Stimulated activated CD4-positive, alpha-beta T cell treated with anti-CD3 and anti-CD28 coated beads, TNF-alpha, amount 100 ng/mL, for 1 hour (primary cell): ENCODE measurements around the gene OR2T35.
"Not testable (repeated sequence)": the region's sequence is repeated elsewhere in the genome, so short reads cannot be mapped to it uniquely, and the experiment has no call there.

ENCODE experiments used
- DNase-seq, 3 donors: peaks; one replicate each; pipeline ENCODE4 v3.0.0-alpha.2; 2020; ENCODE audit warnings: low read depth in 3 of 3, low spot score in 1 of 3

The OR2T35 gene, protein sequence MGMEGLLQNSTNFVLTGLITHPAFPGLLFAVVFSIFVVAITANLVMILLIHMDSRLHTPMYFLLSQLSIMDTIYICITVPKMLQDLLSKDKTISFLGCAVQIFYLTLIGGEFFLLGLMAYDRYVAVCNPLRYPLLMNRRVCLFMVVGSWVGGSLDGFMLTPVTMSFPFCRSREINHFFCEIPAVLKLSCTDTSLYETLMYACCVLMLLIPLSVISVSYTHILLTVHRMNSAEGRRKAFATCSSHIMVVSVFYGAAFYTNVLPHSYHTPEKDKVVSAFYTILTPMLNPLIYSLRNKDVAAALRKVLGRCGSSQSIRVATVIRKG

GRCh38 chr1:248645178-248645577, at the start of gene OR2T35:
OR2T35 (minus strand) TSS chr1:248645278; CDS start chr1:248639258, 6,020 bp downstream.
- not testable (repeated sequence) for DNase-seq

DNA sequence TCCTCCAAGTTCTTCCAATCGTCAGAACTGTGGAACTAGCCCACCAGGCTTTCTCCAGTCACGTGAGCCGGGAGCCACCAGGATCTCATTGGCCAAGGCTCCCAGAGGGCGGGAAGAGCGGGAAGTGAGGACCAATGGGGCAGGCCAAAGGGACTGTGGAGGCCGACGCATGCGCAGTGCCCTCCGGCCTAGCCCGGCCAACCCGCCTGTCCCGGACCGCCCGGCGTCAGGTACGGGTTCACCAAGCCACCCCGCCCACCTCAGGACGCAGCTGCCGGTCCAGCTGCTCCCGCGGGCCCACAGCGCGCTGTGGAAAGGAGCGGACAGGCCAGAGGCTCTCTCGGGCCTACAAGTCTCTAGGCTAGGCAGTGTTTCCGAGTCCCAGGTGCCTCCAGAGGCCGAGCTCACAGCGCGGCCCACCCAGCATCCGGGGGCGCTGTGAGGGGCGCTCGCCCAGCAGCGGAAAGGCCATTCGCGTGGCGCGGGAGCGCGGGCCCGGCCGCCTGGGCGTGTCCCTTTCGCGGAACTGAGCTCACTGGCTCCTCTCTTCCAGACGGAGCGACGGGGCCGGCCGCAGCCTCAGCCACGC, 46.6 kb upstream of the OR2T35 start:
- DNase-seq = no peak

- no peak for DNase-seq
Measured at GRCh38 chr1:248688527-248689298, 43.6 kb upstream of the OR2T35 start.

- DNase-seq = no peak
Measured at GRCh38 chr1:248686815-248687214, 41.7 kb upstream of the OR2T35 start.

DNA sequence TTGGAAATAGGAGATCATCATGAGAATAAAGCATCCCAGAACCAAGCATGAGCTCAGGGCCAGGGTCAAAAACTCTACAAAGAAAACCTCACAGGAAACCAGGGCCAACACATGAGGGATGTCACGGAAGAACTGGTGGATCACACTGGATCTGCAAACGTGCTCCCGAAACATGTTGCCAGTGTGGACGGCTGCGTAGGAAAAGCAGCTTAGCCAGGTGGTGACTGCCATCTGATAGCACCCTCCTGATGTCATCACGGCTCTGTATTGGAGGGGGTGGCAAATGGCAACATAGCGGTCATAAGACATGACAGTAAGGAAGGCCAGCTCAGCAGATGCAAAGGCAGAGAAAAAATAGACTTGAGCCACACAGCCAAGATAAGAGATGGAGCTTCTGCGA, 36.6 kb upstream of the OR2T35 start:
- DNase-seq = no peak

GRCh38 chr1:248670003-248670402, 24.9 kb upstream of the OR2T35 start:
- DNase-seq = no peak

GRCh38 chr1:248663453-248664328, 18.6 kb upstream of the OR2T35 start:
- DNase-seq = not testable (repeated sequence)

GRCh38 chr1:248656797-248657196, 11.7 kb upstream of the OR2T35 start:
- not testable (repeated sequence) for DNase-seq

GRCh38 chr1:248655354-248655753, 10.3 kb upstream of the OR2T35 start, which contains the start of gene OR2T27:
OR2T27 (minus strand) TSS chr1:248655528; CDS start chr1:248650884, 4,644 bp downstream.
- DNase-seq = not testable (repeated sequence)

DNA sequence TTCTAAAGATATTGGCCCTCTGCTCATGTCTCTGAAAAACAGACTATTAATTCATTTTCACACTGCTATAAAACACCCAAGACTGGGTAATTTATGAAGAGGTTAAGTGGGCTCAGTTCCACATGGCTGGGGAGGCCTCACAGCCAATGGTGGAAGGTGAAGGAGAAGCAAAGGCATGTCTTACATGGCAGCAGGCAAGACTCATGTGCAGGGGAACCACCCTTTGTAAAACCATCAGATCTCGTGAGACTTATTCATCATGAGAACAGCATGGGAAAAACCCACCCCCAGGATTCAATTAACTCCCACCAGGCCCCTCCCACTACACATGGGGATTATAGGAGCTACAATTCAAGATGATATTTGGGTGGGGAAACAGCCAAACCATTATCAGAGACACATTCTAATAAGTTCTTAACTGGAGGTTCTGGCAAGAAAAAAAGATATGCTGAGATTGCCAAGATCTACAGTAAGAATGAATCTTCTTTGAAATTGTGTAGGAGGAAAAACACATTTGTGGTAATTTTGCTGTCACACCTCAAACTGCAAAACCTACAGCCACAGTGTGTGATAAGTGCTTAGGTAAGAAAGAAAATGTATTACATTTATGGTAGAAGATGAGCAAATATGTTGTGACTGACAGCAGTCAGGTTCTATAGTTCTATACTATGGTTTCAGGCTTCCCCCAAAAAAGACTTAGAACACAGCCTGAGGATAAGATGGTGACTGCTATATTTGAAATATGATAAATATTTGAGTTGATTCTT, 3.9 kb upstream of the OR2T35 start:
- not testable (repeated sequence) for DNase-seq

DNA sequence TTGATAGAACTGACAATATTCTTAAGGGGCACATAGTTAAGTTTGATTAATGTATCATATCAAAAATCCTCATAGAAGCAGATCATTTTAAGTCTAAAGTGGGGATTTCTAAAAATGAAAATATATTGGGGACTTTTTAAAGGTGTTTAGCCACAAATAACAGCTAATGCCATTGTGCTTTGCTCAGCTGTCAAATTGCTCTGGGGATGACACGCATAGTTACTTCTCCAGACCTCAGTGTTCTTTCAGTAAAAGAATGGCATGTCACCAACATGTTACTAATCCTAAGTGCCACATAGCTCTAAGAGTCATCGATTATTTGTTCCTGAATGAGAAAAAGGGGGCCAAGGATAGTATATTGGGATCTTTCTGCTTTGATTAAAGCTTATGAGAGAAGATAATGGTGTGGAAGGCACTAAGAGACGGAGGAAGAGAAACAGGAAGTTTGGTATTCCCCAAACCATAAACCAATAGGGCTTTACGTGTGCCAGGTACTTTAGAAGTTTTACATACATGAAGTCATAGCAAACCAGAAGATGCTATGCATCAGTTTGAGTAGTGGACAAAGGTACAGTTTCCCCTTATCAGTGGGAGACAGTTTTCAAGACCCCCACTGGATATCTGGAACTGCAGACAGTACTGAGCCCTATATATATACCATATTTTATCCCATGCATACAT, 2.0 kb downstream of the OR2T35 start:
- DNase-seq = not testable (repeated sequence)

DNA sequence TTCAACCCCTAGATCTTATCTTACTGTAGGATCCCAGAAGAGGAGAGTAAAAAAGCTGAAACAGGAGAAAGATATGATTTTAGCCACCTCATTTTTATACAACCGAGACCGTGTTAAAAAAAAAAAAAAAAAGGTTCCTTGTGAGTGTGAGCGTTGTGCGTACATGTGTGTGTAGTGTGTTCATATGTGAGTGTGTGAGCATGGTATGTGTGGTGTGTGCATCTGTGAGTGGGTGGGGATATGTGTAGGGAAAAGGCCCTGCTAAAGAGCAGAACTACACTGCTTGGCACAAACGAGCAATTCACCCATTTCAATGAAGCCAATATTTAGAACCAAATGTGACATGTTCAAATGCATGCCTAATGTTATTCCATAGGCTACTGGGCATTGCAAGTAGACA, 3.5 kb downstream of the OR2T35 start:
- not testable (repeated sequence) for DNase-seq

DNA sequence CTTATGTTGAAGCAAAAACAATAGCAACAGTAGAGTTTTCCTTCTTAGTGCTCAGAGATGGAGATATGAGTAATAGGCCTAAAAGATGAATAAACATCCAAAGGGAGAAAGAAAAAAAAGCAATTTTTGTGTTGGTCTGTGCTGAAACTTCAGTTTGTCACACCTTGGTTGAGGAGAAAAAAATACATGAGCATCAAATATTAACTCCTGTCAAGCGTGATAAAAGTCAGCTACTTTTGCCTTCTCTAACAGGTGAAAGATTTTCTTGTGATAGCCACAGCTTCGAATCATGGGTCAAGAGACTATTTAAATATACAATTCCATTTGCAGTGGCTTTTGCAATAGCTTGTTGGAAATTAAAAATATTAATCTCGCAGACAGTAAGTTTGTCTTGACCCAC, 4.2 kb downstream of the OR2T35 start:
- not testable (repeated sequence) for DNase-seq

GRCh38 chr1:248639652-248640051, 5.4 kb downstream of the OR2T35 start:
- not testable (repeated sequence) for DNase-seq

DNA sequence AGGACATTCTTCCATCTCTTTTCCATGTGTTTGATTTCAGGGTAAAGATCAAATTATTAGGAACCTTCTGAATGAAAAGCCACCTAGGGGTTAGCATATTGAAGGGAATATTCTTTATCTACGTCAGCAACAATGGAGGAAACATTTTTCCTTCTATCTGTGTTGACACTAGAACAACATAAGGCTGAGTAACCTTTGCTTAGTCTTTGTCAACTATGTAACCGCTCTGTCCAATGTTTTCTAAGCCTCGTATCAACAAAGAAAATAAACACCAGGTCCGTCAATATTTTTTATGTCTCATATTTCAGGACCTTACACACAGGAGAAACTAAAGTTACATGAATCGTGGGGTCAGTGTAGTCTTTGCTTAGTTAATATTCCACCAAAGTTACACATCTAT, 8.5 kb downstream of the OR2T35 start:
- not testable (repeated sequence) for DNase-seq

- DNase-seq = not testable (repeated sequence)
Measured at GRCh38 chr1:248634991-248635390, 10.1 kb downstream of the OR2T35 start, which contains the start of gene OR2T11. OR2T11 (minus strand) TSS chr1:248635091; CDS start chr1:248627128, 7,963 bp downstream.

GRCh38 chr1:248631354-248632008, 13.6 kb downstream of the OR2T35 start:
- DNase-seq = no peak

- no peak for DNase-seq
Measured at GRCh38 chr1:248630551-248630950, 14.5 kb downstream of the OR2T35 start.
